ENCODE data around the gene TACC2.

TACC2 gene

GRCh38 chr10:122210481-122211265, 221.7 kb downstream of the TACC2 start:
- DNase-seq (ENCODE audit: extremely low read depth in 1 of 2, low read depth in 1 of 2) = no peak

GRCh38 chr10:122213364-122213763, 224.4 kb downstream of the TACC2 start:
- DNase-seq (ENCODE audit: extremely low read depth in 1 of 2, low read depth in 1 of 2) = no peak

DNA sequence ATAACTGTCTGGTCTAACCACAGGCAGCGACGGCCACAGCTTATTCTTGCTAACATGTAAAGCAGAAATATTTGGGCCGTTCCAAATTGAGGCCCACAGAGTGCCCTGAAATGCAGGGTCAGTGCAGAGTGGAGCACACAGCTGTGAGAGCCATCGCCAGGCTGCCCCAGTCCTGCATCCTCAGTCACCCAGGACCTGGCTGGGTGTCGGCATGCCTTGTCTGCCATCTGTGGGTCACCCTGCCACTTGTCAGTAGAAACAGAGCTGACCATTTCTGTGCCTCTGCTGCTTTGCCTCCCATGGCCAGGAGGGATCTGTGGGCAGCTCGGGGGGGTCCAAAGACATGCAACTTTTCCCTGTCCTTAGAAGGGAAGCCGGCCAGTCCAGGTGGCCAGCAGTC, 224.8 kb downstream of the TACC2 start:
- no peak for DNase-seq (ENCODE audit: extremely low read depth in 1 of 2, low read depth in 1 of 2)

DNA sequence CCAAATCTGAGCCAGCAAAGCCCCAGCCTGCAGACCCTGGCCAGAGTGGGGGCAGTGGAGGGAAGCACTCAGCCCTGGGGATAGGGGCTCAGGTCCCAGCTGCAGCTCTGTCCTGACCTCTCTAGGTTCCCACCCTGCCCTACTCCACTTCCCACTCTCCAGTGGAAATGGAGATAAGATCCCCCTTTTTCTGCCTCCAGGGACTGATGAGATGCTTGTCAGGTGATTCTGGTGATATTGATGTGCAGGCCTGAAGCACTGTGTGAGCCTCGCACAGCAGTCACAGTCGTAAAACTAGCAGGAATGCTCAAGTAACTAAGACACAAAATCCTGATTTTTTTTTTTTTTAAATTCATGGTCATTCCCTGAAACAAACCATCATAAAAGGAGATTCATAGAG, 227.1 kb downstream of the TACC2 start:
- DNase-seq (ENCODE audit: extremely low read depth in 1 of 2, low read depth in 1 of 2) = no peak

DNA sequence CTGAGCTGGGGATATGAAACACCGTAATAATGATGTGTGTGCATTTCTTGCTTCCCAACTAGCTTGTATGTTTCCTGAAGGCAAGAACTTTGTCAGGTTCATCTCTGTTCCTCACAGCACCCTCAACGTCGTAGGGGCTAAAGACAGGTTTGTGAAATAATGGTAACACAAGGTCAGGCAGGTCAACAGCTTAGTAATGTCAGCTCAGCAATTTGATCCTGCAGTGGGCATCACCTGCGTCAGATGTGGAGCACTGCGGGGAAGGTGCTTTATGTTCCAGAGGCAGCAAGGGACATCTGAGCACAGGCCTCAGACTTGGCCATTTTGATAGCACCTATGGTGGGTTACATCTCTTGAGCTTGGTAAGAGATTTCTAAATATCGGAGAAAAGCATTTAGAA, 230.4 kb downstream of the TACC2 start:
- DNase-seq (ENCODE audit: extremely low read depth in 1 of 2, low read depth in 1 of 2) = no peak

DNA sequence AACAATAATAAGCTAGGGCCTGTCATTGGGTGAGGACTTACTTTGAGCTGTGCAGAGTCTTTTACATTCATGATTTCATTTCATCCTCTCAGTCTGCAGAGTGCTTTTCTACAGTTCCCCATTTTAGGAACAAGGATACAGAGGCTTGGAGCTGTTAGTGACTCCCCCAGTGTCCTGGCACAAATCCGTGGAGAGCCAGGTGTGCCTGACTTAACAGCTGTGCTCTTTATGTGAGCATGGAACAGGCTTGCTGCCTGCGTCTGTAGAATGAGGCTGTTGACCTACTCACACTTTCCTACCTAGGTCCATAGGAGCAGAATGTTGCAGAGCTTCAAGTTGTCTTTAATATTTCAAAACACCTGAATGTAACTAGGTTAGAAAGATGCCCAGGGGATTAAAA, 231.8 kb downstream of the TACC2 start:
- DNase-seq (ENCODE audit: extremely low read depth in 1 of 2, low read depth in 1 of 2) = no peak

- no peak for DNase-seq (ENCODE audit: extremely low read depth in 1 of 2, low read depth in 1 of 2)
These were observed 233.0 kb downstream of the TACC2 start for GRCh38 chr10:122221958-122222357.

DNA sequence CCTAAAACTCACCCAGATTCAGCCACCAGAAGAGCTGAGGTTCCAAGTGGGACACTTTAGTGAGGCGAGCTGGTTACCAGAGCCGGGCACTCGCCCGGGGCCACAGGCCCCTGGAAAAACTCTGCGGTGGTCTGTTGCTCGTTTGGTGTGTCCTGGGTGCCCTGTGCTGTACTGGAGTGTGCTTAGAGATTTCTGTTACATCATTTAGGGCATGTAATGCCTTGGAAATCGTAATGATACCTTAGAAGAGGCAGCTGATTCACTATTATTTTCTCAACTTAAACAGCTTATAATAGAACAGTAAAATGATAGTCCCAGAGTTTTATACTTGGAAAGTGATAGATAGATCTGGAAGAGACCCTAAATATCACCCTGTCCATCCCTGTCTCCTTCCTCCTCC, 233.7 kb downstream of the TACC2 start:
- no peak for DNase-seq (ENCODE audit: extremely low read depth in 1 of 2, low read depth in 1 of 2)

DNA sequence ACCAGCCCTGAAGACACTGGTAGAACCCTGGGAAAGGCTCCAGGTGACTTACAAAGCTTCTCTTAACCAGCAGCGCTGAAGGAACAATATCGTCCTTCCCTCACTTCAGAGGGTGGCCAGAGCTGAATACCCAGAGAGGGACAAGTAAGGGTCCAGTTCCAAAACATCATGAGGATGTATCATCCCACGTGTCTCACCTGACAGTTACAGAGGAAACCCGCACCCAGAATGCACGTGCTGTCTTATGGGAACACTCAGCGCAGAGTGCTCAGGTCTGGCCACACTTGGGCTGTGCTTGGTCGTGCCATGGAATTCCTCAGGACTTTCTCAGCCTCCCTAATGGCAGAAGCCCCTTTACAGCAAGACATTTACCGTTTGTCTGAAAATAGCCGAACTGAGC, 235.2 kb downstream of the TACC2 start:
- DNase-seq (ENCODE audit: extremely low read depth in 1 of 2, low read depth in 1 of 2) = no peak

DNA sequence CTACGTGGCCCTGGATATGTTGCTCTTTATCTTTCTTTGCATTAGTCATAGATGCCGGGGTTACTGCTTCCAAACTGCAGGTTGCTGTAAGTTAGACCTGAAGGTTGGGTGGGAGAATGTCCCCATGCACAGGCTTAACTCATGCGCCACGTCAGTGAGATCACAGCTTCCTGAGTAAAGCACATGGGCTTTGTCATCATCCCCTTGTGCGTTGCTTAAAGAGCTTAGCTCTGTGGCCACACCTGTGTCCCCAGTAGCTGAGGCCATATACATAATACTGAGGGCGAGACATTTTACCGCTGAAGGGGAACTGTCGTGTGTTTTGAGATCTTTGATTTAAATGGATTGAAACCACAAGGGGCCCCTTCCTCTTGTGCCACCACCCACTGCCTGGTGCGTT, 236.4 kb downstream of the TACC2 start:
- DNase-seq (ENCODE audit: extremely low read depth in 1 of 2, low read depth in 1 of 2) = no peak

- no peak for DNase-seq (ENCODE audit: extremely low read depth in 1 of 2, low read depth in 1 of 2)
These were observed 238.8 kb downstream of the TACC2 start for GRCh38 chr10:122227754-122228153.

GRCh38 chr10:122229666-122230065, 240.7 kb downstream of the TACC2 start:
- DNase-seq (ENCODE audit: extremely low read depth in 1 of 2, low read depth in 1 of 2) = no peak

- no peak for DNase-seq (ENCODE audit: extremely low read depth in 1 of 2, low read depth in 1 of 2)
These were observed 241.3 kb downstream of the TACC2 start for GRCh38 chr10:122230222-122230621.

GRCh38 chr10:122232769-122233168, 243.8 kb downstream of the TACC2 start:
- no peak for DNase-seq (ENCODE audit: extremely low read depth in 1 of 2, low read depth in 1 of 2)

- DNase-seq (ENCODE audit: extremely low read depth in 1 of 2, low read depth in 1 of 2) = no peak
These were observed 244.9 kb downstream of the TACC2 start for GRCh38 chr10:122233857-122234348.

DNA sequence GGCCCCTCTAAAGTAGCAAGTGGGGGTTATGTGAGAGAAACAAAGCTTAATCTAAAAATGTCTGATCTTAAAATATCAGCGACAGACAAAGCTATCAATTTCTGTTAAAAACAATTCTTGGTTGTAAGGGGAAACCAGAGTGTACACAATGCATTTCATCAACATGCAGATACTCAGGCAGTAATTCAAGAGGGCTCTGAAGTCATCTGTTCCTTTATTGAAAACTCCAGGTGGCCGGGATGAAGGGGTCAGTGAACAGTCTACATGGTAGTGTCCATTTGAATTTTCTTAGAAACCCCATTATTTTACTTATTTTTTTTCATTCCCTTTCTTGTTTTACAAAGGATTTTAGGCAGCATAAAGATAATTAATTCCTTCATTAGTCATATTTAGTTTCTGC, 245.5 kb downstream of the TACC2 start:
- no peak for DNase-seq (ENCODE audit: extremely low read depth in 1 of 2, low read depth in 1 of 2)

- no peak for DNase-seq (ENCODE audit: extremely low read depth in 1 of 2, low read depth in 1 of 2)
These were observed 247.8 kb downstream of the TACC2 start for GRCh38 chr10:122236690-122237306.

- DNase-seq (ENCODE audit: extremely low read depth in 1 of 2, low read depth in 1 of 2) = no peak
These were observed 248.5 kb downstream of the TACC2 start for GRCh38 chr10:122237331-122237990.

GRCh38 chr10:122239578-122240257, 250.8 kb downstream of the TACC2 start:
- DNase-seq (ENCODE audit: extremely low read depth in 1 of 2, low read depth in 1 of 2) = no peak

- no peak for DNase-seq (ENCODE audit: extremely low read depth in 1 of 2, low read depth in 1 of 2)
These were observed 251.4 kb downstream of the TACC2 start for GRCh38 chr10:122240401-122240800.

DNA sequence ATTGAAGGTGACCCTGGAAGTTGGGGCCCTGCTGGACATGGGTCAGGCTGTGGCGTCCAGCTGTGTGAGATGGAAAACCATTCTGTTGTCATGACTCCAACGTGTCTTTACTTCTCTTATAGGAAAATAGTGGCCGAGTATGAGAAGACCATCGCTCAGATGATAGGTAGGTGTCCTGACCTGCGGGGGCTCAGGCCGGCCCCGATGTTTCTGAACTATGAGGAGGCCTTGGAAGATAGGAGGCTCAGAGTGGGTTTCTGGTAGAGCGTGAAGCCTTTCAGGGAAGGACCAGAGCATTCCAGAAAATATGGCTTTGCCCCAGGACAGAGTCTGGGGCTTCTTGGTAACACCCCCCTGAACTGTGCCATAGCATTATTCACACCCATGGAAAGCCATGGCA, 252.9 kb downstream of the TACC2 start:
- DNase-seq (ENCODE audit: extremely low read depth in 1 of 2, low read depth in 1 of 2) = no peak
